SK-N-SH (cell line): ENCODE results near the gene PPP1R9A.

Experiments used
- CHD2 ChIP-seq: fragments of 150-350 bp; IDR thresholded peaks from 2 replicates; pipeline ENCODE4 v1.6.1; 2018; ENCODE audit warnings: low read length; ENCODE audit not compliant: partially characterized antibody
- POLR2AphosphoS5 ChIP-seq: IDR thresholded peaks from 2 replicates; pipeline ENCODE4 v1.6.1; 2012; ENCODE audit warnings: low read depth, low read length
- RCOR1 ChIP-seq: fragments of 150-350 bp; IDR thresholded peaks from 2 replicates; pipeline ENCODE4 v1.6.1; 2017; ENCODE audit warnings: antibody characterized with exemption, low read length
- RFX5 ChIP-seq: IDR thresholded peaks from 2 replicates; pipeline ENCODE4 v1.6.1; 2012; ENCODE audit warnings: mild to moderate bottlenecking, improper control_type of control experiment, low read length
- TF ChIP-seq, protein P1 (sequence below): IDR thresholded peaks from 2 replicates; pipeline ENCODE4 v1.4.0; 2012; ENCODE audit warnings: low read depth, borderline replicate concordance

DNA sequence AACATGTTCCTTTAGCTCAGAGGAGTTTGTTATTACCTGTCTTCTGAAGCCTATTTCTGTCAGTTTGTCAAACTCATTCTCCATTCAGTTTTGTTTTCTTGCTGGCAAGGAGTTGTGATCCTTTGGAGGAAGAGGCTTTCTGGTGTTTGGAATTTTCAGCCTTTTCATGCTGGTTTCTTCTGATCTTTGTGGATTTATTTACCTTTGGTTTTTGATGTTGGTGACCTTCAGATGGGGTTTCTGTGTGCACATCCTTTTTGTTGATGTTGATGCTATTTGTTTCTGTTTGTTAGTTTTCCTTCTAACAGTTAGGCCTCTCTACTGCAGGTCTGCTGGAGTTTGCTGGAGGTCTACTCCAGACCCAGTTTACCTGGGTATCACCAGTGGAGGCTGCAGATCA lies 118.6 kb downstream of the PPP1R9A start:
- TF ChIP-seq, protein P1, sequence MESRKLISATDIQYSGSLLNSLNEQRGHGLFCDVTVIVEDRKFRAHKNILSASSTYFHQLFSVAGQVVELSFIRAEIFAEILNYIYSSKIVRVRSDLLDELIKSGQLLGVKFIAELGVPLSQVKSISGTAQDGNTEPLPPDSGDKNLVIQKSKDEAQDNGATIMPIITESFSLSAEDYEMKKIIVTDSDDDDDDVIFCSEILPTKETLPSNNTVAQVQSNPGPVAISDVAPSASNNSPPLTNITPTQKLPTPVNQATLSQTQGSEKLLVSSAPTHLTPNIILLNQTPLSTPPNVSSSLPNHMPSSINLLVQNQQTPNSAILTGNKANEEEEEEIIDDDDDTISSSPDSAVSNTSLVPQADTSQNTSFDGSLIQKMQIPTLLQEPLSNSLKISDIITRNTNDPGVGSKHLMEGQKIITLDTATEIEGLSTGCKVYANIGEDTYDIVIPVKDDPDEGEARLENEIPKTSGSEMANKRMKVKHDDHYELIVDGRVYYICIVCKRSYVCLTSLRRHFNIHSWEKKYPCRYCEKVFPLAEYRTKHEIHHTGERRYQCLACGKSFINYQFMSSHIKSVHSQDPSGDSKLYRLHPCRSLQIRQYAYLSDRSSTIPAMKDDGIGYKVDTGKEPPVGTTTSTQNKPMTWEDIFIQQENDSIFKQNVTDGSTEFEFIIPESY: no peak
- TF ChIP-seq RCOR1 (no peak), RFX5 (no peak), CHD2 (no peak), POLR2AphosphoS5 (no peak)
